Measurements from ENCODE around the gene NPM3.
"Not testable (repeated sequence)": the region's sequence is repeated elsewhere in the genome, so short reads cannot be mapped to it uniquely, and the experiment has no call there.

Gene NPM3

DNA sequence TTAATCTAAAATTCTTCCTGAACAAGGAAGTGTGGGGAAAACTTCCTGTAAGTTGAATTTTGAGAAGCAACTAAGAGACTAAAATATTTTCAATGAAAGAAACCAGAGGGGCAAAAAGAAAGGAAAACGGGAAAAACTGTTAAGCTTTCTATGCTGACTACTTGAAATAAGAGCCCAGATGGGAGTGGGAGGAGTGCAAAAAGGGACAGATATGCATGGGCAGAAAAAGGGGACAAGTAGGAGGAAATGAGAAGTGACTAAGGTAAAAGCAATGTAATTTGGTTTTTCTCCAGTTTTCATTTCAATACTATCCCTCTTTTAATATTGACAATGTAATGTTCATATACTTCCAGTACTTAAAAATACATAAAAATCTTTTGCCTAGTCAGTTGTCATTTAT is 23.9 kb upstream of the NPM3 start:
- DNase-seq (ENCODE audit: low read depth), result no peak
- in situ Hi-C loops (cut with HindIII; ENCODE audit: low sequenced_read_pairs), result no loop called here
- no peak overlapping the region for H3K4me3 ChIP-seq (ENCODE audit: low read depth, low read length)
- TF ChIP-seq, protein P1, sequence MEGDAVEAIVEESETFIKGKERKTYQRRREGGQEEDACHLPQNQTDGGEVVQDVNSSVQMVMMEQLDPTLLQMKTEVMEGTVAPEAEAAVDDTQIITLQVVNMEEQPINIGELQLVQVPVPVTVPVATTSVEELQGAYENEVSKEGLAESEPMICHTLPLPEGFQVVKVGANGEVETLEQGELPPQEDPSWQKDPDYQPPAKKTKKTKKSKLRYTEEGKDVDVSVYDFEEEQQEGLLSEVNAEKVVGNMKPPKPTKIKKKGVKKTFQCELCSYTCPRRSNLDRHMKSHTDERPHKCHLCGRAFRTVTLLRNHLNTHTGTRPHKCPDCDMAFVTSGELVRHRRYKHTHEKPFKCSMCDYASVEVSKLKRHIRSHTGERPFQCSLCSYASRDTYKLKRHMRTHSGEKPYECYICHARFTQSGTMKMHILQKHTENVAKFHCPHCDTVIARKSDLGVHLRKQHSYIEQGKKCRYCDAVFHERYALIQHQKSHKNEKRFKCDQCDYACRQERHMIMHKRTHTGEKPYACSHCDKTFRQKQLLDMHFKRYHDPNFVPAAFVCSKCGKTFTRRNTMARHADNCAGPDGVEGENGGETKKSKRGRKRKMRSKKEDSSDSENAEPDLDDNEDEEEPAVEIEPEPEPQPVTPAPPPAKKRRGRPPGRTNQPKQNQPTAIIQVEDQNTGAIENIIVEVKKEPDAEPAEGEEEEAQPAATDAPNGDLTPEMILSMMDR (IDR thresholded peaks at IDR 0.05; ENCODE audit: low read depth, low read length, missing control alignments), result no peak

DNA sequence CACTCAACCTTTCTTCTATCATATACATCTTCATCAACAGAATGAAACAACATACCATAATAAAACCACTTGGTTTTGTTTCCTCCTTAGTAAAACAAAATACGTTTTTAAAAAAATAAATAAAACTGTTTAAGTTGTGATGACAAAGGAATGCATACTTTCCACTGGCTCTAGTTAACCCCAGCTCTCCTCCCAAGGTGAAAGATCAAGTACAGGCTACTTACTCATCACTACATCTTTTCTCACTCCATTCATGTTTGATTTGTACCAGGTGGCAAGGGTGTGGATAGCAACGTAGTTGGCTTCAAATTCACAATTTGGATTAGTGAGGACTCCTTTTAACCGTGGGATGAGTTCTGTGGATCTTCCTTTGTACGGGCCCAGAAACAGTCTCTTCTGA is 20.3 kb upstream of the NPM3 start:
- in situ Hi-C loops (cut with HindIII; ENCODE audit: low sequenced_read_pairs), result no loop called here

DNA sequence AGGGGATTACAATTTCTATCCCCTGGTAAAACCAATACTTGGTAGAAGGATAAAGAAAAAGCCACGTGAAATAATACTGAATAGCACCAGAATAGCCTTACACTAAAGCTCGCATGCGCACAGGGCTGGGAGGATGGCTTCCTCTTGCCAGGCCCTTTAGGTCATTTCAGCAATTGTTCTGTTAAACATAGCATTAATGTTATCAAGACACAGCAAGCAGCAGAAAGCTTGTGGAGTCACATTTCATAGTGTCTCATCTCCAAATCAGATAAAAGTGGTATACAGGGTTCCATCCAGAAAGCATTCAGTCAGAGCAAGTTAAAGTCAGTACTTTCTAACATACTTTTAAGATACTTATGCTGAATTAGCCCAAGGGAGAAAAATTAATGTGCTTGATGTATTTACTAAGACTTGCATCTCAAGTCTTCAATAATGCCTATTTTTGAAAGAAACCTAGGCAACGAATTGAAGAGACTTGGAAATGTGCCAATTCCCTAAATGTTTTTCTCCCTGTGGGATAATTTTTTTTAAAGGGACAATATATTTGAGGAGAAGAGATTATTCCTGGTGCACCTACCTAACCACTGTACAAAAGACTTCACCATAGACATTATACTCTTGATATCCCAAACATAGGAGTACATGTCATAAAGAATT is 14.3 kb upstream of the NPM3 start:
- in situ Hi-C loops (cut with HindIII; ENCODE audit: low sequenced_read_pairs), result no loop called here
- TF ChIP-seq, protein P1 (IDR thresholded peaks at IDR 0.05; ENCODE audit: low read depth, low read length, missing control alignments), result no peak

More for the DNA sequence above, 20.3 kb upstream of the NPM3 start:
- TF ChIP-seq, protein P1 (IDR thresholded peaks at IDR 0.05; ENCODE audit: low read depth, low read length, missing control alignments), result no peak
- no peak overlapping the region for H3K4me3 ChIP-seq (ENCODE audit: low read depth, low read length)
- no peak for DNase-seq (ENCODE audit: low read depth)

DNA sequence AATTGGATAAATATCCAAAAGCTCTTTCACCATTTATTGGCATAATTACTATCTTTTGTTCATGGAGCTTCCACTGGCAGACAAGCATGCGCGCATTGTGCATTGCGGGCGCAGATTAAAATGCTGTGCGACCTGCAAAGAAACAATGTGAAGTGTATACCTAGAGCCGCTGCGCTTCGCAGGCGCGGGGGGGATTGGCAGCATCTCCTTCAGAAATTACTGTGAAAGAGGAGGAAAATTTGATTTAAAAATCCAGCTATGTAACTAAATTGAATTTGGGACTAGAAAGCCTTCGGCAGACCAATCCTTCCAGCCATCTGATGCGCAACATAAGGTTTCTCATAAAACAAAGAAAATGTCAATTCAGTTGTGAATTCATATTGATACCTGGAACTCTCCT is 10.3 kb upstream of the NPM3 start:
- in situ Hi-C loops (cut with HindIII; ENCODE audit: low sequenced_read_pairs), result no loop called here
- TF ChIP-seq, protein P1 (IDR thresholded peaks at IDR 0.05; ENCODE audit: low read depth, low read length, missing control alignments), result no peak
- DNase-seq (ENCODE audit: low read depth), result no peak
- no peak overlapping the region for H3K4me3 ChIP-seq (ENCODE audit: low read depth, low read length)

More for the DNA sequence above, 14.3 kb upstream of the NPM3 start:
- no peak for DNase-seq (ENCODE audit: low read depth)
- H3K4me3 ChIP-seq (ENCODE audit: low read depth, low read length), result no peak overlapping the region

DNA sequence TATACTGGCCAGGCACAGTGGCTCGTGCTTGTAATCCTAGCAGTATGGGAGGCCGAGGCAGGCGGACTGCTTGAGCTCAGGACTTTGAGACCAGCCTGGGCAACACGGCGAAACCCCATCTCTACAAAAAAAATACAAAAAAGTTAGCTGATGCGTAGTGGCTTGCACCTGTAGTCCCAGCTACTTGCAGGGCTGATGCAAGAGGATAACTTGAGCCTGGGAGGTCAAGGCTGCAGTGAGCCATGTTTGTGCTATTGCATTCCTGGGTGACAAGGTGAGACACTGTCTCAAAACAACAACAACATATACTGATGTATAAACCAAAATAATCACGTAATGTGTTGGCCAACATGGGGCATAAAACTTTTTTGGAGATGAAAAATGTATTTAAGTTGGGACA is 6.4 kb upstream of the NPM3 start:
- in situ Hi-C loops (cut with HindIII; ENCODE audit: low sequenced_read_pairs), result no loop called here
- no peak for DNase-seq (ENCODE audit: low read depth)
- TF ChIP-seq, protein P1 (IDR thresholded peaks at IDR 0.05; ENCODE audit: low read depth, low read length, missing control alignments), result no peak
- no peak overlapping the region for H3K4me3 ChIP-seq (ENCODE audit: low read depth, low read length)

DNA sequence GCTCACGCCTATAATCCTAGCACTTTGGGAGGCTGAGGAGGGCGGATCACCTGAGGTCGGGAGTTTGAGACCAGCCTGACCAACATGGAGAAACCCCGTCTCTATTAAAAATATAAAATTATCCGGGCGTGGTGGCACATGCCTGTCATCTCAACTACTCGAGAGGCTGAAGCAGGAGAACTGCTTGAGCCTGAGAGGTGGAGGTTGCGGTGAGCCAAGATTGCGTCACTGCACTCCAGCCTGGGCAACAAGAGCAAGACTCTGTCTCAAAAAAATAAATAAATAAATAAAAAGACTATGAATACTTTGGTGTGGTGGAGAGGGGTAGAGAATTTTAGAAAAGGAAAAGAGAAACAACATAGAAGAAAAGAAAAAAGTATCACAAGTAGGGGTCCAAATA is 6.0 kb upstream of the NPM3 start:
- DNase-seq (ENCODE audit: low read depth); in situ Hi-C loops (cut with HindIII; ENCODE audit: low sequenced_read_pairs); H3K4me3 ChIP-seq (ENCODE audit: low read depth, low read length): not testable (repeated sequence)

DNA sequence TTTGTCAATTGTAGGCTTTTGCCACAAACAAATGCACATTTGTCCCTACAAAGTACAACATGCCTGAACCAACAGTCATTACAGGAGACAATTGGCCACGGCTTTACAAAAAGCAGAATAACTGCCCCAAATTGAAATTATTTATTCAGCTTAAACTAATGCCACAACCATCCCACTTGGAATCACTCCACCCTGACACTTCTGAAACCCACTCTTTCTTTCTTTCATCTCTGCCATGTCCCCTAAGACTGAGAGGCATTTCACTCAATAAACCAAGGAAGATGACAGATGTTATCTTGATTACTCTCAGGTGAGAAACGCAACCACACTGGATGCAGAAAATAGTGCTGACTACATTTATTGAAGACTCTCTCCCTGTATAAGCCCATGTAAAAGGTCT is 2.6 kb upstream of the NPM3 start:
- in situ Hi-C loops (cut with HindIII; ENCODE audit: low sequenced_read_pairs), result no loop called here
- H3K4me3 ChIP-seq (ENCODE audit: low read depth, low read length), result no peak overlapping the region
- TF ChIP-seq, protein P1 (IDR thresholded peaks at IDR 0.05; ENCODE audit: low read depth, low read length, missing control alignments), result no peak
- DNase-seq (ENCODE audit: low read depth), result no peak
